Tibial nerve (tissue), 4 donors: ENCODE results near the gene ADIPOR2. TPM values are rescaled to one million over a fixed set of nuclear protein-coding genes. Genes with fewer than 3 reads are reported as not detected.
"Not testable (repeated sequence)": the region's sequence is repeated elsewhere in the genome, so short reads cannot be mapped to it uniquely, and the experiment has no call there.

Experiments
- DNase-seq, 2 donors: peaks; one replicate each; pipeline ENCODE4 v3.0.0-alpha.2; 2019; ENCODE audit warnings: low spot score in 2 of 2
- H3K27ac ChIP-seq, 4 donors: fragments of 200-600 bp; sonication (generic) in 3 of 4; one replicate each; pipeline ENCODE4 v1.5.1; 2017 to 2019; ENCODE audit warnings: mild to moderate bottlenecking in 1 of 4
- H3K27me3 ChIP-seq, 2 donors: fragments of 200-600 bp; sonication (generic) in 1 of 2; one replicate each; pipeline versions ENCODE4 v1.5.1 to v1.6.0; 2017 to 2019
- H3K36me3 ChIP-seq, 3 donors: fragments of 200-600 bp; sonication (generic); one replicate each; pipeline ENCODE4 v1.5.1; 2018 to 2019
- H3K4me1 ChIP-seq, 4 donors: fragments of 200-600 bp; sonication (generic) in 3 of 4; one replicate each; pipeline ENCODE4 v1.5.1; 2017 to 2019
- H3K4me3 ChIP-seq, 4 donors: fragments of 200-600 bp; sonication (generic) in 3 of 4; one replicate each; pipeline ENCODE4 v1.5.1; 2017 to 2019; ENCODE audit warnings: mild to moderate bottlenecking in 1 of 4, moderate library complexity in 1 of 4
- H3K9me3 ChIP-seq, 4 donors: fragments of 200-600 bp; sonication (generic) in 3 of 4; one replicate each; pipeline ENCODE4 v1.5.1; 2017 to 2019
- EP300 ChIP-seq, 2 donors: sonication (generic); formaldehyde crosslinking; IDR thresholded peaks; one replicate each; pipeline ENCODE4 v1.6.1; 2017; ENCODE audit warnings: antibody characterized with exemption in 2 of 2, mild to moderate bottlenecking in 1 of 2
- POLR2A ChIP-seq, 2 donors: fragments of 450-650 bp; IDR thresholded peaks; one replicate each; pipeline ENCODE4 v1.6.1; 2017; ENCODE audit warnings: antibody characterized with exemption in 2 of 2, mild to moderate bottlenecking in 2 of 2, moderate library complexity in 2 of 2
- WGBS, 2 donors: methylation state at CpG; one replicate each; pipeline ENCODE4 v1.1.5; 2018; 5-methylcytosine and 5-hydroxymethylcytosine counted together
- total RNA-seq, 4 donors: library from RNA; depleted of rRNA; stranded (reverse); fragments of >200 nt; gene quantifications; one replicate each; pipeline ENCODE4 v1.1.0, GENCODE V29; 2016
- TF ChIP-seq, protein P1 (sequence below), 5 experiments: fragments of 200-600 bp in 3 of 5; fragments of 450-650 bp in 2 of 5; sonication (generic) in 3 of 5; IDR thresholded peaks; one replicate each; pipeline ENCODE4 v1.5.1; 2016 to 2019; ENCODE audit warnings: antibody characterized with exemption in 5 of 5, mild to moderate bottlenecking in 3 of 5, moderate library complexity in 2 of 5

Gene ADIPOR2
- total RNA-seq, 4 donors from 2014 or later: 66.6 to 123 (median 72.1) TPM

DNA sequence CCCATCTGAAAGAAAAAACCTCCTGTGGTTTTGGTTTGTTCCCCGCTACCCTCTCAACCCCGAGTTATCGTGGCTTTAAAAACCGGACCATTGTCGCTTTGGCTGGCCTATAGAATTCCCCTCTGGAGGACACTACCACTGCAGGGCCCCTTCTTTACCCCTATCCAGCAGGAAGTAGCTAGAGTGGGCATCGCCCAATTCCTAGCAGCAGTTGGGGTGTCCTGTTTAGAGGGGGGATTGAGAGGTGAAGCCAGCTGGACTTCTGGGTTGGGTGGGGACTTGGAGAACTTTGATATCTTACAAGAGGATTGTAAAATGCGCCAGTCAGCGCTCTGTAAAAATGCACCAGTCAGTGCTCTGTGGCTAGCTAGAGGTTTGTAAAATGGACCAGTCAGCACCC, 24.6 kb downstream of the ADIPOR2 start:
- not testable (repeated sequence) for H3K27ac ChIP-seq, DNase-seq, H3K4me3 ChIP-seq, H3K27me3 ChIP-seq
- WGBS, 2 donors: 98% methylated on average over 8 of the region's 8 CpGs
- Histone ChIP-seq H3K36me3 (peaks cover 0 to 20% (median 0%) of the 10 kb centered on the region in 3 donors), H3K9me3 (peaks cover 0 to 11% (median 0%) of the 10 kb centered on the region in 4 donors), H3K4me1 (peaks cover 0 to 60% (median 34%) of the 10 kb centered on the region in 4 donors)

DNA sequence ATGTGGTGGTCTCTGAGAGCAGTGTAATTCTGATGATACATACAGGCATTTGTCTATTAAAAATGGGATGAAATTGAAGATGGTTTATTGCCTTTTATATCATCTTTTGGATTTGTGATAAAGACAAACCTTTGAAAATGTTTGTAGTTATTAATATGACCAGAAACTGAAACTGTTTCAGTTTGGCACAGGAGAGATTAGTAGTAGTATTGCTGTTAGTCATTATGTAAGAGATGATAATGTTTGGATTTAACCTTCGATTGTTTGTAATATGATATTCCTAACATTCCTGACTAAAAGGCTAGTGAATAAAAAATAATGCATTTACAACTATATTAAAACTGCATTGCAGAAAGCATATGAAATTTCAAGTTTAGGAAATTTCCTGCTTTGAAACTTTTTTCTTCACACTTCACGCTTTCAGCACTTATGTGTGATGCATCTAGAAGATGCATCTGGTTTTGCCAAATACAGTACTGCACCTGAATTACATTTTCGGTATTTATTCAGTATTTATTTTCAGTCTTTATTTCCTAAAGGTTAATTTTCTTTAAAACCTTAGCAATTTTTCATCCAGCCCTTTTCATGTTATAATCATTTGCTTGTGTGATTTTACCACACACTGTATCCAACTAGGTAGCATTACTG, 25.5 kb downstream of the ADIPOR2 start:
- no peak for DNase-seq
- no peak overlapping the region for H3K4me3 ChIP-seq
- H3K27ac ChIP-seq: no peak overlapping the region
- peaks cover 0 to 64% (median 34%) of the 10 kb centered on the region in 4 donors for H3K4me1 ChIP-seq
- peaks cover 0 to 11% (median 0%) of the 10 kb centered on the region in 4 donors for H3K9me3 ChIP-seq
- TF ChIP-seq POLR2A (IDR thresholded peaks at IDR 0.05): no peak
- TF ChIP-seq, protein P1, sequence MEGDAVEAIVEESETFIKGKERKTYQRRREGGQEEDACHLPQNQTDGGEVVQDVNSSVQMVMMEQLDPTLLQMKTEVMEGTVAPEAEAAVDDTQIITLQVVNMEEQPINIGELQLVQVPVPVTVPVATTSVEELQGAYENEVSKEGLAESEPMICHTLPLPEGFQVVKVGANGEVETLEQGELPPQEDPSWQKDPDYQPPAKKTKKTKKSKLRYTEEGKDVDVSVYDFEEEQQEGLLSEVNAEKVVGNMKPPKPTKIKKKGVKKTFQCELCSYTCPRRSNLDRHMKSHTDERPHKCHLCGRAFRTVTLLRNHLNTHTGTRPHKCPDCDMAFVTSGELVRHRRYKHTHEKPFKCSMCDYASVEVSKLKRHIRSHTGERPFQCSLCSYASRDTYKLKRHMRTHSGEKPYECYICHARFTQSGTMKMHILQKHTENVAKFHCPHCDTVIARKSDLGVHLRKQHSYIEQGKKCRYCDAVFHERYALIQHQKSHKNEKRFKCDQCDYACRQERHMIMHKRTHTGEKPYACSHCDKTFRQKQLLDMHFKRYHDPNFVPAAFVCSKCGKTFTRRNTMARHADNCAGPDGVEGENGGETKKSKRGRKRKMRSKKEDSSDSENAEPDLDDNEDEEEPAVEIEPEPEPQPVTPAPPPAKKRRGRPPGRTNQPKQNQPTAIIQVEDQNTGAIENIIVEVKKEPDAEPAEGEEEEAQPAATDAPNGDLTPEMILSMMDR (IDR thresholded peaks at IDR 0.05): no peak
- TF ChIP-seq EP300 (IDR thresholded peaks at IDR 0.05): no peak
- H3K36me3 ChIP-seq: peaks cover 0 to 20% (median 0%) of the 10 kb centered on the region in 3 donors
- no peaks in the 10 kb centered on the region for H3K27me3 ChIP-seq
- WGBS, 2 donors: 65 to 69% methylated on average over 3 of the region's 3 CpGs

DNA sequence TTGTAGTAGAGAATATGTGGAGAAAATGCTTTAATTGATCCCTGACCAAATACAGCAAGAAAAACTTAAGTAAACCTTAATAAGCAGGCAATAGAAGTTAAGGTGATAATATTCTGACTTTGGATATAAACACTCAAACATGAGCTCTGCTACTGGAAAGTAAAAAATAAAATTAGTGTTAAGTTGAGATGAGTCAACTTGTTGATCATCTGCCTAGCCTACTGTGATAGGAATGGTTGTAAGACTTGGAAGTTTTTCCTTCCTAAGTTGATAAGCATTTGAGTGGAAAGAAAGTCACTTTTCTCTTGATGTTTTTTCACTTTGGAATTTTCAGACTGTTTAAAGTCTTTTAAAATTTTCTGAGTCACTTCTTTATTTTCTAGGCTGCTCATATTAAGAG, 26.0 kb downstream of the ADIPOR2 start:
- Histone ChIP-seq H3K4me1 (peaks cover 0 to 64% (median 30%) of the 10 kb centered on the region in 4 donors), H3K9me3 (peaks cover 0 to 11% (median 0%) of the 10 kb centered on the region in 4 donors), H3K36me3 (peaks cover 0 to 20% (median 0%) of the 10 kb centered on the region in 3 donors), H3K27me3 (no peaks in the 10 kb centered on the region), H3K27ac (peak overlapping the region in 2 of 4 donors; percentile 9 to 62), H3K4me3 (no peak overlapping the region)
- DNase-seq: no peak
- TF ChIP-seq EP300 (IDR thresholded peaks at IDR 0.05) (no peak), POLR2A (IDR thresholded peaks at IDR 0.05) (no peak)
- TF ChIP-seq, protein P1 (IDR thresholded peaks at IDR 0.05): no peak

DNA sequence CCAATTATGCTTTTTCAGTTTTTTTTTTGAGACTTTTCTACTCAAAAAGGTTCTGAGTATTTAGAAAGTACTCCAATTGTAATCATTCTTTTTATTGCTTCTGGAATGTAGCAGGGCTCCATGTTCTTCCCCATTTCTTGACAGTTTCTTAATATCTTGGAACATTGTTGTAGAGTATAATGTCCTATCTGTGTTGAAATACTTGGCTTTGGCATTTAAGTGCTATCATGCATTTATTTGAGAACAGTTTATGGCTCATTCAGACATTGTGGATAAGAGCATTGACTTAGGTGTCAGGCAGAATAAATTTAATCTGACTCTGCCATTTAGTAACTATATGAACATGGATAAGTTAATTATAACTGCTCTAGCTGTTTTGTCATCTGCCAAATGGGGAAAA, 28.3 kb downstream of the ADIPOR2 start:
- Histone ChIP-seq H3K4me1 (peaks cover 0 to 76% (median 28%) of the 10 kb centered on the region in 4 donors), H3K27ac (peak overlapping the region in 2 of 4 donors; percentile 64 to 71), H3K9me3 (peaks cover 0 to 11% (median 0%) of the 10 kb centered on the region in 4 donors), H3K27me3 (no peaks in the 10 kb centered on the region), H3K4me3 (no peak overlapping the region), H3K36me3 (peaks cover 0 to 15% (median 0%) of the 10 kb centered on the region in 3 donors)
- no peak for DNase-seq
- TF ChIP-seq EP300 (IDR thresholded peaks at IDR 0.05): peak in 1 of 2 donors; percentile 23
- TF ChIP-seq, protein P1 (IDR thresholded peaks at IDR 0.05): no peak

GRCh38 chr12:1720494-1720893, 29.6 kb downstream of the ADIPOR2 start:
- H3K9me3 ChIP-seq: peaks cover 0 to 3% (median 0%) of the 10 kb centered on the region in 4 donors
- TF ChIP-seq, protein P1 (IDR thresholded peaks at IDR 0.05): no peak
- no peak for TF ChIP-seq EP300 (IDR thresholded peaks at IDR 0.05)
- TF ChIP-seq POLR2A (IDR thresholded peaks at IDR 0.05): no peak
- no peak overlapping the region for H3K4me3 ChIP-seq
- H3K27ac ChIP-seq: peak overlapping the region in 2 of 4 donors; percentile 64 to 71
- peaks cover 0 to 78% (median 28%) of the 10 kb centered on the region in 4 donors for H3K4me1 ChIP-seq
- 92 to 94% methylated on average over 3 of the region's 3 CpGs for WGBS, 2 donors
- H3K36me3 ChIP-seq: peaks cover 0 to 2% (median 0%) of the 10 kb centered on the region in 3 donors
- DNase-seq: no peak
- no peaks in the 10 kb centered on the region for H3K27me3 ChIP-seq
